Duodenal mucosa (tissue), 2 donors: Measurements from ENCODE around the gene SYCN.

Experiments
- H3K27ac ChIP-seq: one replicate; pipeline ENCODE4 v1.7.0; 2013; ENCODE audit warnings: low read depth, low read length
- H3K27me3 ChIP-seq, 2 donors: one replicate each; pipeline ENCODE4 v1.7.0; 2013; ENCODE audit warnings: low read length in 2 of 2, control low read depth in 1 of 2; ENCODE audit not compliant: insufficient read depth in 2 of 2, control insufficient read depth in 1 of 2
- H3K36me3 ChIP-seq, 2 donors: one replicate each; pipeline ENCODE4 v1.7.0; 2013; ENCODE audit warnings: low read length in 2 of 2, control low read depth in 1 of 2; ENCODE audit not compliant: insufficient read depth in 2 of 2, control insufficient read depth in 1 of 2
- H3K4me1 ChIP-seq, 2 donors: one replicate each; pipeline ENCODE4 v1.7.0; 2013; ENCODE audit warnings: low read length in 2 of 2, control low read depth in 1 of 2; ENCODE audit not compliant: insufficient read depth in 2 of 2, control insufficient read depth in 1 of 2
- H3K4me3 ChIP-seq, 2 donors: one replicate each; pipeline ENCODE4 v1.7.0; 2013; ENCODE audit warnings: low read length in 2 of 2, low read depth in 1 of 2
- H3K9ac ChIP-seq, 2 donors: one replicate each; pipeline ENCODE4 v1.7.0; 2013; ENCODE audit warnings: low read length in 2 of 2, low read depth in 1 of 2
- H3K9me3 ChIP-seq, 2 donors: one replicate each; pipeline ENCODE4 v1.7.0; 2013; ENCODE audit warnings: low read length in 2 of 2, control low read depth in 1 of 2; ENCODE audit not compliant: control insufficient read depth in 1 of 2

Gene SYCN

DNA sequence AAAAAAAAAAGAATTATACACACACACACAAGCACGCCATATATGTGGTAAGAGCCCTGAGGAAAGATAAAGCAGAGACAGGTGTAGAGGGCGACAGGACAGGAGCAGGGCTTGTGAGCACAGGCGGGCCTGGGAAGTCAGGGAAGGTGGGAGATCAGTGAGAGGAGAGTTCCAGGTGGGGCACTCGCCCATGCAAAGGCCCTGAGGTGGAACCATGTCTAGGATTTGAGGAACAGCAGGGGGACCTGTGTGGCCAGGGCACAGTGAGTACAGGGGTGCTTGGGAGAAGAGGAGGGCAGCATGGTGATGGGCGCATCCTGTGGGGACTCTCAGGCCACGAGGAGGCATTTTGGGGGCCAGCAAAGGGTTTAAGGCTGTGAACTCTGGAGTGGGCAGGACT, 39.8 kb downstream of the SYCN start:
- Histone ChIP-seq H3K27me3 (no peaks in the 10 kb centered on the region), H3K9ac (no peak overlapping the region), H3K4me1 (peaks cover 10 to 13% of the 10 kb centered on the region in 2 donors), H3K27ac (no peak overlapping the region), H3K9me3 (no peaks in the 10 kb centered on the region), H3K36me3 (peaks cover 0 to 3% of the 10 kb centered on the region in 2 donors), H3K4me3 (no peak overlapping the region)

DNA sequence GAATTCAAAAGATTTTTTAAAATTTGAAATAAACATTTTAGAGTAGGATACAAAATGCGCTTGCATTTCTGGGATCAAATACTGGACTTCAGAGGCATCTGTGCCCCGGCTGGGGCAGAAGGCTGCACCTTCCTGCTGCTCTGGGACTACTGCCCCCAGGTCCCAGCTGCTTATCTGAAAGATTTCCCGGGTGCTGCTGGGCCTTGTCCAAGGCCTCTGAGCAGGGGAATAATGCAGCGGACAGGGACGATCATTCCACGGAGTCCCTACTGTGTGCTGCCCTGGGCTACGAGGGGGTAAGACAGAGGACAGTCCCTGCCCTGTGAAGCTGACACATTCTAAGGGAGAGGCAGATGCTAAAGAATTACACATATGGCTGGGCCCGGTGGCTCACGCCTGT, 40.4 kb downstream of the SYCN start:
- Histone ChIP-seq H3K9me3 (no peaks in the 10 kb centered on the region), H3K27me3 (no peaks in the 10 kb centered on the region), H3K9ac (no peak overlapping the region), H3K4me3 (no peak overlapping the region), H3K36me3 (peaks cover 0 to 8% of the 10 kb centered on the region in 2 donors), H3K27ac (no peak overlapping the region), H3K4me1 (peaks cover 10 to 14% of the 10 kb centered on the region in 2 donors)

DNA sequence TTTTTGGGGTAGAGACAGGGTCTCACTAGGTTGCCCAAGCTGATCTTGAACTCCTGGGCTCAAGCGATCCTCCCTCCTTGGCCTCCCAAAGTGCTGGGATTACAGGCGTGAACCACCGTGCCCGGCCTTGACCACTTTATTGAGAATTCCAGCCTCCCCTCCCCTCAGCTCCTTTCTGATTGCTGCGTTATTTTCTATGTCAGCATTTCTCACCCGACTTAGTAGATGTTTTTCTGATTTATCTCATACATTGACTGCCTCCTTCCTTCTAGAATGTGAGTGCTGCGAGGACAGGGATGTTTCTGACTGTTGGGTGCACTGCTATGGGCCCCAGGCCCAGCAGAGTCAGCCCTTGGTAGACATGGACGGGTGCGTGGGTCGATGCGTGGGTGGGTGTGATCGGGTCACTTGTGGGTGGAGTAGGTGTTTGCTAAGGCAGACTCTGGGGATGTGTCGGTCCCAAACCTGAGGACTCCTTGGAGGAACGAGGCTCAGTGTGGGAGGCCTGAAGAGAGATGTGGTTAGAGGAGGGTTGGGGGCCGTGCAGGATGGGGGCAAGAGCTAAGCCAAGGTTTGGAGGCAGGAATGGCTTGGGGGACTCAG, 41.5 kb downstream of the SYCN start:
- no peaks in the 10 kb centered on the region for H3K9me3 ChIP-seq
- H3K36me3 ChIP-seq, result peaks cover 0 to 8% of the 10 kb centered on the region in 2 donors
- peaks cover 15 to 24% of the 10 kb centered on the region in 2 donors for H3K4me1 ChIP-seq
- H3K4me3 ChIP-seq, result no peak overlapping the region
- H3K9ac ChIP-seq, result no peak overlapping the region
- no peak overlapping the region for H3K27ac ChIP-seq
- H3K27me3 ChIP-seq, result no peaks in the 10 kb centered on the region

DNA sequence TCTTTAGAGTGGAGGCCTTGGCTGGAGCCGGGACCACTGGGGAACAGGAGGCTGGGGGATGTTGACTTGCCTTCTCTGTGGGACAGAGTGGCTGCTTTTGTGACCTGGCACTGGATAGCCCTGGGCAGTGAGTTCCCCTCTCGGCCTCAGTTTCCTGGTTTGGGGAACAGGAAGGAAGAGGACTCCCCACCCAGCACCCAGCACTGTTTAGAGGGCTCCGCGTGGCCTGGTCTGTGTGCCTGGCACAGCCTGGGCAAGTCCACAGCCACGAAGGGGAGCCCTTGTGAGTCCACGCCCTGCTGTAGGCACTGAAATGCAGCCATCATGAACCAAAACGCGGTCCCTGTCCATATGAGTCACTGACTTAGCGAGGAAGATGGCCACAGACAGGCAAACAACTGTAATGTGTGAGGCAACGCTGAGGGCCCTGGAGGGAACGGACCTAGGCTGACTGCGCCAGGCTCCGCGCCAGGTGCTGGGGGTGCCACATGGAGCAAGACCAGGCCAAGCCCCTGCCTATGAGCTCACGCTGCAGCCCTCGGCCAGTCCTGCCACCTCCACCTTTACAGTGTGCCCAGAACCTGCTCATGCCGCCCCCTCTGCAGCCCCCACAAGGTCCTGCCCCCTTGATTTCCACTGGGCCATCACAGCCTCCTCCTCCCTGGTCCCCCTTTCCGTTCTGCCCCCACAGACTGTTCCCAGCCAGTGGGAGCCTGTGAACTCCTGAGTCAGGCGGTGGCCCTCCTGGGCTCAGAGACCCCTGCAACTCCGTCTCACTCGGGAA, 43.0 kb downstream of the SYCN start:
- H3K9me3 ChIP-seq, result no peaks in the 10 kb centered on the region
- no peak overlapping the region for H3K4me3 ChIP-seq
- no peak overlapping the region for H3K9ac ChIP-seq
- no peak overlapping the region for H3K27ac ChIP-seq
- no peaks in the 10 kb centered on the region for H3K27me3 ChIP-seq
- peaks cover 0 to 8% of the 10 kb centered on the region in 2 donors for H3K36me3 ChIP-seq
- H3K4me1 ChIP-seq, result peaks cover 18 to 25% of the 10 kb centered on the region in 2 donors

DNA sequence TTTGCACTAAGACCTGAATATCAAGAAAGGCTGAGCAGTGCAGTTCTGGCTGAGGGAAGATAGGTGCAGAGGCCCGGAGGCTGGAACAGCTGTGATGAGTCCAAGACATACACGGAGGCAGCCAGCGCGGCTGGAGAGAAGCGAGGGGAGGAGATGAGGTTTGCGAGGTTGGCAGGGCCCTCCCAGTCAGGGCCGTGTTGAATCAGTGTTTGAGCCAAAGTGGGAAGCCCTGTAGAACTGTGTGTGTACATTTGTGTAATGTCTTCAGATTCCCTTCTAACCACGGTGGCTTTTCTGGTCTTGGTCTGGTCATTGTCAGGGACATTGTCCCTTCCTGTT, 43.6 kb downstream of the SYCN start:
- Histone ChIP-seq H3K4me3 (no peak overlapping the region), H3K36me3 (peaks cover 0 to 8% of the 10 kb centered on the region in 2 donors), H3K4me1 (peaks cover 19 to 29% of the 10 kb centered on the region in 2 donors), H3K9ac (no peak overlapping the region), H3K27ac (no peak overlapping the region), H3K27me3 (no peaks in the 10 kb centered on the region), H3K9me3 (no peaks in the 10 kb centered on the region)

DNA sequence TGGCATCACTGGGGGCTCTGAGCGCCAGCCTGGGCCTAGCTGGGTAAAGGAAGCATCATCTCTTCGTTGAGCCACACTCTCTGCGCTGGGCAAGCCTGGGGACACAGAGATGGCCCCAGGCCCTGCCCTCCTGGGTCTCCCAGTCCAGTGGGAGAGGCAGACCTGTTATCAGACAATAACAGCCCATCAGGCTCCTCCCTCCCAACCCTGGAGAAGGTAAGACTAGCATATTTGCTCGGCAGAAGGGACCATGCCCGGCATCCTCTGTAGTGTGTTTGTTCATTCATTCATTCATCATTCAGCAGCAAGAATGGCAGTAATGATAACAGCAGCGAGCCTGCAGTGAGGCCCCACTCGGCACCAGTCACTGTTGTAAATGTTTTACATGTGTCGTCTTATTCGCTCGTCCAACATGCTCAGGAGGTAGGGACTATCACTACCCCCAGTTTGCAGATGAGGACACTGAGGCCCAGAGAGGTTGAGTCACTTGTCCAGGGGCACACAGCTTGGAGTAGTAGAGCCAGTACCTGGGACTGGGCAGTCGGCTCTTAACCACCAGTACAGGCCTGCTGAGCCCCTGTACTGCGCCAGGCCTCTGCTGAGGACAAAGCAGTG, 45.3 kb downstream of the SYCN start:
- no peak overlapping the region for H3K27ac ChIP-seq

DNA sequence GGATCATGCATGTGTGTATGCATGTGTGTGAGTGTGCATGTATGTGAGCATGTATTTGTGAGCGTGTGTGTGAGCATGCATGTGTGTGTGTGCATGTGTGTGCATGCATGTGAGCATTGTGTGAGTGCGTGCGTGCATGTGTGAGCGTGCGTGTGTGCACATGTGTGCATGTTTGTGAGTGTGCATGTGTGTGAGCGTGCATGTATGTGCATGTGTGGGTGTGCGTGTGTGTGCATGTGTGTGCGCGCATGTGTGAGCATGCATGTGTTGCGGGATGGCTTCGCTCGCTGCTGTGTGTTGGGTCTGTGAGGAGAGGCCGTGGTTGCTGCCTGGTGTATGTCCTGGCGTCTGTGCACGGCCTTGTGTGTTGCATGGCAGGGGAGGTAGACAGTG, 46.1 kb downstream of the SYCN start:
- peaks cover 0 to 8% of the 10 kb centered on the region in 2 donors for H3K36me3 ChIP-seq
- no peak overlapping the region for H3K4me3 ChIP-seq
- H3K9ac ChIP-seq, result no peak overlapping the region
- peaks cover 38 to 47% of the 10 kb centered on the region in 2 donors for H3K4me1 ChIP-seq
- no peak overlapping the region for H3K27ac ChIP-seq
- no peaks in the 10 kb centered on the region for H3K9me3 ChIP-seq
- no peaks in the 10 kb centered on the region for H3K27me3 ChIP-seq

More for the DNA sequence above, 45.3 kb downstream of the SYCN start:
- no peaks in the 10 kb centered on the region for H3K27me3 ChIP-seq
- H3K4me3 ChIP-seq, result no peak overlapping the region
- no peaks in the 10 kb centered on the region for H3K9me3 ChIP-seq
- peaks cover 0 to 8% of the 10 kb centered on the region in 2 donors for H3K36me3 ChIP-seq
- H3K4me1 ChIP-seq, result peaks cover 36 to 46% of the 10 kb centered on the region in 2 donors
- H3K9ac ChIP-seq, result no peak overlapping the region

DNA sequence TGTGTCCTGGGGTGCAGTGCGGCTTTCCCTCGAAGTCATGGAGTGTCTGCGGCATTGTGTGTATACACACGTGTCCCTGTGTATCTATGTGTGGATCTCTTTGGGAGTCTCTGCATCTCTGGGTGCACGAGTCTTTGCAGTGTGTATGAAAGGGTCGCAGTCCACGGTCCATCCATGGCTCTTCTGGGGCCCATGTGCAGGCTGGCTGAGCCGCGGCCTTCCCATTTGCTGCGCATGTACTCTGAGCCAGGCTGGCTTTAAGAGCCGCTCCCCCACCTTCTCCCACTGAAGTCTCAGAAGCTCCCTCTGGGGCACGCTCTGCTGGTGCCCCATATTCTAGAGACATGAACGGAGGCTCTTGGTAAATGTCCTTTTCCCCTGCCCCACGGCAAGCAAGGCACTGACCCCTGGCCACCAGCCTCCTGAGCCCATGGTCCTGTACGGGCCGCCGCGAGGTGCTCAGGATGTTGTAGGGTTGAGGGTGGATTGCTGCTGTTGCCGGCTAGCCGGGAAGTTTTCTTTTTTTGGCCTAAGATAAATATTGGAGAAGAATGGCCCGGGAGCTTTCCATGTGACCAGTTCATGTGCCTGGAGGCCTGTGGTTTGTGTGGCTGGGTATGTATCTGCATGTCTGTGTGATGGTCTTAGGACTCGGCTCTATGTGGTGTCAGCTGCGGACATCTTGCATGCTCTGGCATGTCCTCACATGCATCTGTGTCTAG, 46.6 kb downstream of the SYCN start:
- Histone ChIP-seq H3K4me1 (peaks cover 38 to 47% of the 10 kb centered on the region in 2 donors), H3K9ac (no peak overlapping the region), H3K27me3 (no peaks in the 10 kb centered on the region), H3K9me3 (no peaks in the 10 kb centered on the region), H3K4me3 (no peak overlapping the region), H3K36me3 (peaks cover 0 to 8% of the 10 kb centered on the region in 2 donors), H3K27ac (no peak overlapping the region)

DNA sequence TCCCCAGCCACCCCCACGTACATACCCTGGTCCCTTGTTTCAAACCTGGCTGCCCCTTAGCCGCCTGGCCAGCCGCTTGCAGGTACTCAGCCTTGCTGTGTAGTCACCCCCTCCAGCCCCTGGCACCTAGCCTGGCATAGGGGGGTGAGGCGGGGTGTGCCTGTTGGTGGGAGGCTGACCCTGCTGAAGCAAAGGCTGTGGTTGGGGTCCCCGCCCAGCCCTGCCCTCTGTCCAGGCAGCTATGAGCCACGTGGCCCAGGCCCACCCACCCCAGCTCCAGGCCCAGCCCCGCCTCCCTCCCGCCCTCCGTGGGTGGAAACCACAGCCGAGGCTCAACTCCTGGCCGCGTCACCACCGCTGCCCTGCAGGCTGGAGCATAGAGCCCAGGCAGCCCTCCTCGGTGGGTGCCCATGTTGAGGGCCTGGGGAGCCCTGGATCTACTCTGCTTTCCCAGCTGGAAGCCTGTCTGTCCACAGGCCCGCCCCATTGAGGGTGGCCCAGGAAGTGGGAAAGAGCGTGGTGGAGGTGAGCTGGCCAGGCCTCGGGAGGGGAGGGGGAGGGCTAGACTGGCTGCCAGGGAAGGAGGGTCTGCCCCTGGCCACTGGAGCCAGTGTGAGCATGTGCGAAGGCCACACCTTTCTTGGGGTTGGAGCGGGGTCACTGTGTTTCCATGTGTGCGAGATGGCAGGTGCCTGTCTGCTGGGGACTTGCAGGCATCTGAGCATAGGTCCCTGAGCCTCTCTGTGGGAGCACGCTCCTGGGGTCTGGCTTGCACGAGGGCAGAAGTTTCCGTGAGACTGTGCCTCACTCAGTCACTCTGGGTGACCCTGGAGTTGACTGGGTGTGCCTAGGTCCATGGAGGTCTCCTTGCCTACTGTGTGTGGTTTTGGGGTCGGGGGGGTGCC, 47.5 kb downstream of the SYCN start:
- Histone ChIP-seq H3K9ac (no peak overlapping the region), H3K4me1 (peaks cover 38 to 47% of the 10 kb centered on the region in 2 donors), H3K36me3 (peaks cover 0 to 8% of the 10 kb centered on the region in 2 donors), H3K9me3 (no peaks in the 10 kb centered on the region), H3K27ac (no peak overlapping the region), H3K27me3 (no peaks in the 10 kb centered on the region), H3K4me3 (no peak overlapping the region)
